Gastrocnemius medialis (tissue), 4 donors: ENCODE data around the gene IDUA.

ENCODE experiments used
- POLR2A ChIP-seq, 2 donors: fragments of 450-650 bp; IDR thresholded peaks; one replicate each; pipeline ENCODE4 v1.6.1; 2017; ENCODE audit warnings: antibody characterized with exemption in 2 of 2, mild to moderate bottlenecking in 2 of 2, moderate library complexity in 2 of 2
- TF ChIP-seq, protein P1 (sequence below), 5 experiments: fragments of 450-650 bp in 3 of 5; fragments of 200-600 bp in 2 of 5; sonication (generic) in 2 of 5; IDR thresholded peaks in 4 of 5; conservative IDR thresholded peaks in 1 of 5; 1 replicate in 4 of 5; 2 replicates in 1 of 5; pipeline ENCODE4 v1.5.1; 2016 to 2019; ENCODE audit warnings: antibody characterized with exemption in 5 of 5, mild to moderate bottlenecking in 3 of 5, moderate library complexity in 3 of 5

DNA sequence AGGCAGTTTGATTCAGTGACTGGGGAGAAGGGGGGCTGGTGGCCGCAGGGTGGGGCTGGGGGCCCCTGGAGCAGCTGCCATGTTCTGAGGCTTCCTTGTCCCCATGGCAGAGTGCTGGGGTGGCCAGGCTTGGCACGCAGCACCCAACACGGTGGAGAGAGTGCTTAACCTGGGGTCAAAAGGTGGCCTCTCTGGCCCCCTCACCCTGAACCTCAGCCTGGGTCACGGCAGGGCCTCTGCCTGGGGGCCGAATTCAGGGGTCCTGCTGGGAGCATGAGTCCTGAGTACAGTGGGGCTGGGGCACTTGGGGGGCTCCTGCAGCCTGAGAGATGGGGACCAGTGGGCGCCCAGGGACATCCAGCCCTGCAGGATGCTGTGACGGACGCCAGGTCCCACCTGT is 44.5 kb downstream of the IDUA start:
- TF ChIP-seq, protein P1, sequence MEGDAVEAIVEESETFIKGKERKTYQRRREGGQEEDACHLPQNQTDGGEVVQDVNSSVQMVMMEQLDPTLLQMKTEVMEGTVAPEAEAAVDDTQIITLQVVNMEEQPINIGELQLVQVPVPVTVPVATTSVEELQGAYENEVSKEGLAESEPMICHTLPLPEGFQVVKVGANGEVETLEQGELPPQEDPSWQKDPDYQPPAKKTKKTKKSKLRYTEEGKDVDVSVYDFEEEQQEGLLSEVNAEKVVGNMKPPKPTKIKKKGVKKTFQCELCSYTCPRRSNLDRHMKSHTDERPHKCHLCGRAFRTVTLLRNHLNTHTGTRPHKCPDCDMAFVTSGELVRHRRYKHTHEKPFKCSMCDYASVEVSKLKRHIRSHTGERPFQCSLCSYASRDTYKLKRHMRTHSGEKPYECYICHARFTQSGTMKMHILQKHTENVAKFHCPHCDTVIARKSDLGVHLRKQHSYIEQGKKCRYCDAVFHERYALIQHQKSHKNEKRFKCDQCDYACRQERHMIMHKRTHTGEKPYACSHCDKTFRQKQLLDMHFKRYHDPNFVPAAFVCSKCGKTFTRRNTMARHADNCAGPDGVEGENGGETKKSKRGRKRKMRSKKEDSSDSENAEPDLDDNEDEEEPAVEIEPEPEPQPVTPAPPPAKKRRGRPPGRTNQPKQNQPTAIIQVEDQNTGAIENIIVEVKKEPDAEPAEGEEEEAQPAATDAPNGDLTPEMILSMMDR (IDR thresholded peaks at IDR 0.05 in 4 of 5, conservative IDR thresholded peaks at IDR 0.05 in 1 of 5): no peak
- no peak for TF ChIP-seq POLR2A (IDR thresholded peaks at IDR 0.05)
